H1 (cell line): ENCODE measurements around the gene KHDRBS2.

Source experiments
- JUN ChIP-seq: IDR thresholded peaks from 2 replicates; pipeline ENCODE4 v1.6.1; 2011; ENCODE audit warnings: low read depth, mild to moderate bottlenecking, improper control_type of control experiment, low read length
- PHF8 ChIP-seq: fragments of 200-600 bp; sonication (generic); conservative IDR thresholded peaks from 2 replicates; pipeline ENCODE4 v1.7.1; 2012; ENCODE audit warnings: low read depth, mild to moderate bottlenecking, inconsistent platforms, low read length, moderate library complexity
- SUZ12 ChIP-seq: fragments of 200-600 bp; sonication (generic); IDR thresholded peaks from 2 replicates; pipeline ENCODE4 v1.6.1; 2012; ENCODE audit warnings: mild to moderate bottlenecking, inconsistent platforms, low read length, moderate library complexity, mixed read lengths
- TF ChIP-seq, protein P1 (sequence below): fragments of 300-600 bp; sonication (generic); IDR thresholded peaks from 2 replicates; pipeline ENCODE4 v1.7.1; 2012; ENCODE audit warnings: low read length, moderate library complexity, mild to moderate bottlenecking, inconsistent platforms; ENCODE audit not compliant: insufficient replicate concordance
- TF ChIP-seq, protein P2 (sequence below), 3 experiments: IDR thresholded peaks; 1 replicate in 2 of 3; 2 replicates in 1 of 3; pipeline versions ENCODE4 v1.5.1 to v1.6.1; 2011; ENCODE audit warnings: low read length in 3 of 3, mild to moderate bottlenecking in 3 of 3, inconsistent platforms in 2 of 3, low read depth in 1 of 3, moderate library complexity in 1 of 3; ENCODE audit not compliant: insufficient read depth in 1 of 3; ENCODE audit errors: control extremely low read depth in 1 of 3

DNA sequence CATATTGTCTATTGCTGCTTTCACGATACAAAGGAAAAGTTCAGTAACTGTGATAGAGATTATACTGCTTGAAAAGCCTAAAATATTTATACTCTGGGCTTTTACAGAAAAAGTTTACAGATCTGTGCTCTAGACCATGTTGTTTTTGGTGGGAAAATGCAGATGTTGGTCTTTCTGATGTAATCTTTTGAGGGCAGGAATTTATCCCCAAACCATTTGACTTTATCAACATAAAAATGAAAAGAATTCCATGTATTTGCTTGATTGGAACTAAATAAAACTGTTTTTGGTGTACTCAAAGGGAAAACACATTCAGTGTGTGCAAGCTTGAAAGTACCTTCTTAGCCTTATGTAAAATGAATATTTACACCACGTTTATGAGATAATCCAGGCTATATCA, 603.5 kb downstream of the KHDRBS2 start:
- TF ChIP-seq PHF8 (no peak), JUN (no peak), SUZ12 (no peak)
- TF ChIP-seq, protein P1, sequence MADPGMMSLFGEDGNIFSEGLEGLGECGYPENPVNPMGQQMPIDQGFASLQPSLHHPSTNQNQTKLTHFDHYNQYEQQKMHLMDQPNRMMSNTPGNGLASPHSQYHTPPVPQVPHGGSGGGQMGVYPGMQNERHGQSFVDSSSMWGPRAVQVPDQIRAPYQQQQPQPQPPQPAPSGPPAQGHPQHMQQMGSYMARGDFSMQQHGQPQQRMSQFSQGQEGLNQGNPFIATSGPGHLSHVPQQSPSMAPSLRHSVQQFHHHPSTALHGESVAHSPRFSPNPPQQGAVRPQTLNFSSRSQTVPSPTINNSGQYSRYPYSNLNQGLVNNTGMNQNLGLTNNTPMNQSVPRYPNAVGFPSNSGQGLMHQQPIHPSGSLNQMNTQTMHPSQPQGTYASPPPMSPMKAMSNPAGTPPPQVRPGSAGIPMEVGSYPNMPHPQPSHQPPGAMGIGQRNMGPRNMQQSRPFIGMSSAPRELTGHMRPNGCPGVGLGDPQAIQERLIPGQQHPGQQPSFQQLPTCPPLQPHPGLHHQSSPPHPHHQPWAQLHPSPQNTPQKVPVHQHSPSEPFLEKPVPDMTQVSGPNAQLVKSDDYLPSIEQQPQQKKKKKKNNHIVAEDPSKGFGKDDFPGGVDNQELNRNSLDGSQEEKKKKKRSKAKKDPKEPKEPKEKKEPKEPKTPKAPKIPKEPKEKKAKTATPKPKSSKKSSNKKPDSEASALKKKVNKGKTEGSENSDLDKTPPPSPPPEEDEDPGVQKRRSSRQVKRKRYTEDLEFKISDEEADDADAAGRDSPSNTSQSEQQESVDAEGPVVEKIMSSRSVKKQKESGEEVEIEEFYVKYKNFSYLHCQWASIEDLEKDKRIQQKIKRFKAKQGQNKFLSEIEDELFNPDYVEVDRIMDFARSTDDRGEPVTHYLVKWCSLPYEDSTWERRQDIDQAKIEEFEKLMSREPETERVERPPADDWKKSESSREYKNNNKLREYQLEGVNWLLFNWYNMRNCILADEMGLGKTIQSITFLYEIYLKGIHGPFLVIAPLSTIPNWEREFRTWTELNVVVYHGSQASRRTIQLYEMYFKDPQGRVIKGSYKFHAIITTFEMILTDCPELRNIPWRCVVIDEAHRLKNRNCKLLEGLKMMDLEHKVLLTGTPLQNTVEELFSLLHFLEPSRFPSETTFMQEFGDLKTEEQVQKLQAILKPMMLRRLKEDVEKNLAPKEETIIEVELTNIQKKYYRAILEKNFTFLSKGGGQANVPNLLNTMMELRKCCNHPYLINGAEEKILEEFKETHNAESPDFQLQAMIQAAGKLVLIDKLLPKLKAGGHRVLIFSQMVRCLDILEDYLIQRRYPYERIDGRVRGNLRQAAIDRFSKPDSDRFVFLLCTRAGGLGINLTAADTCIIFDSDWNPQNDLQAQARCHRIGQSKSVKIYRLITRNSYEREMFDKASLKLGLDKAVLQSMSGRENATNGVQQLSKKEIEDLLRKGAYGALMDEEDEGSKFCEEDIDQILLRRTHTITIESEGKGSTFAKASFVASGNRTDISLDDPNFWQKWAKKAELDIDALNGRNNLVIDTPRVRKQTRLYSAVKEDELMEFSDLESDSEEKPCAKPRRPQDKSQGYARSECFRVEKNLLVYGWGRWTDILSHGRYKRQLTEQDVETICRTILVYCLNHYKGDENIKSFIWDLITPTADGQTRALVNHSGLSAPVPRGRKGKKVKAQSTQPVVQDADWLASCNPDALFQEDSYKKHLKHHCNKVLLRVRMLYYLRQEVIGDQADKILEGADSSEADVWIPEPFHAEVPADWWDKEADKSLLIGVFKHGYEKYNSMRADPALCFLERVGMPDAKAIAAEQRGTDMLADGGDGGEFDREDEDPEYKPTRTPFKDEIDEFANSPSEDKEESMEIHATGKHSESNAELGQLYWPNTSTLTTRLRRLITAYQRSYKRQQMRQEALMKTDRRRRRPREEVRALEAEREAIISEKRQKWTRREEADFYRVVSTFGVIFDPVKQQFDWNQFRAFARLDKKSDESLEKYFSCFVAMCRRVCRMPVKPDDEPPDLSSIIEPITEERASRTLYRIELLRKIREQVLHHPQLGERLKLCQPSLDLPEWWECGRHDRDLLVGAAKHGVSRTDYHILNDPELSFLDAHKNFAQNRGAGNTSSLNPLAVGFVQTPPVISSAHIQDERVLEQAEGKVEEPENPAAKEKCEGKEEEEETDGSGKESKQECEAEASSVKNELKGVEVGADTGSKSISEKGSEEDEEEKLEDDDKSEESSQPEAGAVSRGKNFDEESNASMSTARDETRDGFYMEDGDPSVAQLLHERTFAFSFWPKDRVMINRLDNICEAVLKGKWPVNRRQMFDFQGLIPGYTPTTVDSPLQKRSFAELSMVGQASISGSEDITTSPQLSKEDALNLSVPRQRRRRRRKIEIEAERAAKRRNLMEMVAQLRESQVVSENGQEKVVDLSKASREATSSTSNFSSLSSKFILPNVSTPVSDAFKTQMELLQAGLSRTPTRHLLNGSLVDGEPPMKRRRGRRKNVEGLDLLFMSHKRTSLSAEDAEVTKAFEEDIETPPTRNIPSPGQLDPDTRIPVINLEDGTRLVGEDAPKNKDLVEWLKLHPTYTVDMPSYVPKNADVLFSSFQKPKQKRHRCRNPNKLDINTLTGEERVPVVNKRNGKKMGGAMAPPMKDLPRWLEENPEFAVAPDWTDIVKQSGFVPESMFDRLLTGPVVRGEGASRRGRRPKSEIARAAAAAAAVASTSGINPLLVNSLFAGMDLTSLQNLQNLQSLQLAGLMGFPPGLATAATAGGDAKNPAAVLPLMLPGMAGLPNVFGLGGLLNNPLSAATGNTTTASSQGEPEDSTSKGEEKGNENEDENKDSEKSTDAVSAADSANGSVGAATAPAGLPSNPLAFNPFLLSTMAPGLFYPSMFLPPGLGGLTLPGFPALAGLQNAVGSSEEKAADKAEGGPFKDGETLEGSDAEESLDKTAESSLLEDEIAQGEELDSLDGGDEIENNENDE, result peak; percentile 57
- TF ChIP-seq, protein P2, sequence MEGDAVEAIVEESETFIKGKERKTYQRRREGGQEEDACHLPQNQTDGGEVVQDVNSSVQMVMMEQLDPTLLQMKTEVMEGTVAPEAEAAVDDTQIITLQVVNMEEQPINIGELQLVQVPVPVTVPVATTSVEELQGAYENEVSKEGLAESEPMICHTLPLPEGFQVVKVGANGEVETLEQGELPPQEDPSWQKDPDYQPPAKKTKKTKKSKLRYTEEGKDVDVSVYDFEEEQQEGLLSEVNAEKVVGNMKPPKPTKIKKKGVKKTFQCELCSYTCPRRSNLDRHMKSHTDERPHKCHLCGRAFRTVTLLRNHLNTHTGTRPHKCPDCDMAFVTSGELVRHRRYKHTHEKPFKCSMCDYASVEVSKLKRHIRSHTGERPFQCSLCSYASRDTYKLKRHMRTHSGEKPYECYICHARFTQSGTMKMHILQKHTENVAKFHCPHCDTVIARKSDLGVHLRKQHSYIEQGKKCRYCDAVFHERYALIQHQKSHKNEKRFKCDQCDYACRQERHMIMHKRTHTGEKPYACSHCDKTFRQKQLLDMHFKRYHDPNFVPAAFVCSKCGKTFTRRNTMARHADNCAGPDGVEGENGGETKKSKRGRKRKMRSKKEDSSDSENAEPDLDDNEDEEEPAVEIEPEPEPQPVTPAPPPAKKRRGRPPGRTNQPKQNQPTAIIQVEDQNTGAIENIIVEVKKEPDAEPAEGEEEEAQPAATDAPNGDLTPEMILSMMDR (IDR thresholded peaks at IDR 0.05; ENCODE audit: control extremely low read depth in 1 of 3, insufficient read depth in 1 of 3, low read depth in 1 of 3, low read length in 3 of 3), result no peak
